NCI-H2107 (cell line): Measurements from ENCODE around the gene L3MBTL1.
"Not testable (repeated sequence)": the region's sequence is repeated elsewhere in the genome, so short reads cannot be mapped to it uniquely, and the experiment has no call there.

Experiments used
- DNase-seq: peaks from one replicate; lab custom pipeline; 2025; lab: John Stamatoyannopoulos, UW

L3MBTL1 gene

DNA sequence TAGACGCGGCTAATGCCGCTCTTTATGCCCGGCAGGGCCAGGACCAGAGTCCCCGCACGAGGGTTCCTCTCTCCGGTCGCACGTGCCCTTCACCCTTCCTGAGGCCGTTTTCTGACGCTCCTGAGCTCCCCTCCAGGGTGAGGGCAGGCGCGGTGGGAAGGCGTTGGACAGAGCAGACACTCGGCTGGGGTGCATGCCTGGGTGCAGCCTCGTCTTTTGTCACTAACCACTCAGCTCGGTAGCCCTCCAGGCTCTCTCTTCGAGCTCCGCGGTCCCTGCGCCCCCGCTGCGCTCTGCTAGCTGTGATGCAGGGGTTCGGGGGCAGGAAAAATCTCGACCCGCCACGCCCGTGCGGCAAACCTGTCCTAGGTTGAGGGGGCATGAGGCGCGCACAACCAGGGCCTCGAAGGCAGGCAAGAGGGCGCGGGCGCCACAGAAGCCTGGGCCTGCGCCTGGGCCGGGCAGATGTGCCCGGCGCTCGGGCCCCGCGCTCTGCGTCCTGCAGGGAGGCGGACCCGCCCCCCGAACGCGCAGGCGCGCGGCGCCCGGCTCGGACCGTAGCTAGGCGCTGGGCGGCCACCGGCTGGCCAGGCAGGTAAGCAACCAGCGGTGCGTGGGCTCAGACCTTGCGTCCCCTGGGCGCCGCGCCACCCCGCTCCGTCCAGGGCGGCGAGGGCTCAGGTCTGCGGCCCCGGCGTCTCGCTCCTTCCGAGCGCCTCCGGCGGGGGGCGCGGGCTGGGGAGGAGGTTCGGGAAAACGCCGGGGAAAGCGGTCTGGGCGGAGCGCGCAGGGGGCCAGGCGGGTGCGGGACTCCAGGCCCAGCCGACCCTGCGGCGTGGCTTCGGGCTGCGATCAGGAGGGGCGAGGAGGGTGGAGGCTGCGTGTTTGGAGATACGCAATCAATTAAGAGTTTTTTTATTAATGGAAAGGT, at the start of gene L3MBTL1:
Gene L3MBTL1, plus strand, starts transcription at position 548 of the 931 bp plus-strand sequence. CDS start 5,807 bp downstream, outside the sequence.
- no peak for DNase-seq

DNA sequence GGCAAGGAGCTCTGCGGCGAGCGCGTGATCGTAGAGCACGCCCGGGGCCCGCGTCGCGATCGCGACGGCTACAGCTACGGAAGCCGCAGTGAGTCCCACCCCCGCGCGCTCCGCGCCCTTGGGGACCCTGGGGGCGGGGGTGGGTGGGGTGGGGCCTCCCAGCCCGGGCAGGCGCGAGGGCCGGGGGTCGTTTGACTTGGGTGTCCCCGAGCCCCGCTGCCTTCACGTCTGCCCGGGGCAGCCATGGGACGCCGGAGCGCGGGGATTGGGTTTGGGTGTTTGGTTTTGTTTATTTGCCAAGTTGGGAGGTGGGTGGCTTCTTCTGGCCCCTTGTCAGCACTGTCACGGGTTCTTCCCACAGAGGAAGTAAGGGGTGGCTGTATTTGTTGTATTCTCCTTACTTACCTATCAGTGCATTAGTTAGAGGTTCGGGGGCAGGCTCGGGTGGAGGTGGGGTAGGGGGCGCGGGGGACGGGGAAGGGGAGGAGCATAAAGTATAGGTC, 49.0 kb upstream of the L3MBTL1 start:
- DNase-seq: no peak

DNA sequence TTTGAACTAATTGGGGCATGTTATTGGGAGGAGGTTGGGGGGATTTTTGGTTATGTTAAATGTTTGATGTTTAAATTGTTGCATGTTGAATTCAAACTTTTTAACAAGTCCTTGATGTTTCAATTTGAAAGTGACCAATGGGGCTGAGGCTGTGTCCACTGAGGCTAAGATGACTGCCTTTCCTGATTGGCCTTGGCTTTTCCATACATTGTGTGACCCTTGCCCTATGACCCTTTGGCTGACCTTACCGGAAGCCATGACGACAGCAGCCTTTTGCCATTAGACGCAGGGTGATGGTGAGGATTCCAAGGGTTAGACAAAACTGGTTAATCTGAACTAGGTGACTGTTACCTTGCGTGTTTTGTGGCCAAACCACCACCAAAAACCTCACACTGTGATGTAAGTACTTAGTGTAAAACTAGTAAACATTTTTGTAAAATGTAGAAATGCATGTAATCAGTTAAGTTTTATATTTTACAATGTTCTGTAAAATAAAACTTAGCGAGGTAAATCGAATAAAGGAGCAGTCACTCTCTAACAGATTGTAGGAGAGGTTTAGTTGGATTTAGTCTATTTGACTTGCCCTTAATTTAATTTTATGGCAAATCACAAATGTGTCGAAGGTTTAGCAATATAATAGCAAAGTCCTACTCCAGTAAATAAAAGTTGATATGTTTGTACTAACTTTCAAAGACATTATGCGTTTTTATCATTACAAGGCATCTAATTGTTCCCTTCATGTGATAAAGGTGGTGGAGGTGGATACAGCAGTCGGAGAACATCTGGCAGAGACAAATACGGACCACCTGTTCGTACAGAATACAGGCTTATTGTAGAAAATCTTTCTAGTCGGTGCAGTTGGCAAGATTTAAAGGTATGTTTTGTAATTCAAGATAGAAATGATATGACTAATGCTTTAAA, 48.2 kb upstream of the L3MBTL1 start:
- no peak for DNase-seq

DNA sequence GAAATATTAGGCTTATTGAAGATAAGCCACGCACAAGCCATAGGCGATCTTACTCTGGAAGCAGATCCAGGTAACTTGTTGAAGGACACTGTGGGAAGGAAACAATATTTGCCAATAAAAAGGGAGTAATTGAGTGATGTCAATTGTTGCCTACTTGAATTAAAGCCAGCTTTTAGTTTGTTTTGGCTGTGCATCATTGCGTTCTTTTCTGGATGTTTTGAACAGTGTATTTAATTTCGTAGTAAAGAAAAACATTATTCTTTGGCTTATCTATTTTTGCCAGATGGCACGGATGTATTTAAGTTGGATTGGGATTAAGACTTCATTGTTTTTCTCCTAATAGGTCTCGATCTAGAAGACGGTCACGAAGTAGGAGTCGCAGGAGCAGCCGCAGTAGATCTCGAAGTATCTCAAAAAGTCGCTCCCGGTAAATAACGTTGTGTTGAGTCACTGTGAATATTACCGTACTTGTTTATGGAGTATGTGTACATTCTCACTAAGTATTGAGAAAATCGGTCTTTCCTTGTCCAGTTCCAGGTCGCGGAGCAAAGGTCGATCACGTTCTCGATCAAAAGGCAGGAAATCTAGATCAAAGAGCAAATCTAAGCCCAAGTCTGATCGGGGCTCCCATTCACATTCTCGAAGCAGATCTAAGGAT, 47.2 kb upstream of the L3MBTL1 start:
- DNase-seq: no peak

DNA sequence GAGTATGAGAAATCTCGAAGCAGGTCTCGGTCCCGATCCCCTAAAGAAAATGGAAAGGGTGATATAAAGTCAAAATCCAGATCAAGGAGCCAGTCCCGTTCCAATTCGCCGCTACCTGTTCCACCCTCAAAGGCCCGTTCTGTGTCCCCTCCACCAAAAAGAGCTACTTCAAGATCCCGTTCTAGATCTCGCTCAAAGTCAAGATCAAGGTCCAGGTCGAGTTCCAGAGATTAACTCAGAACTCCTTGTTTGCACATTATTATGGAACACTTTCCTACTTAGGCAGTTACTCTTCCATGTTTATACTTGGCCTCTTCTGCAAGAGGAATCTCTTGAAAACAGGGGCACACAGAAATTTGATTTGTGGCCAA, 46.7 kb upstream of the L3MBTL1 start:
- DNase-seq: no peak

DNA sequence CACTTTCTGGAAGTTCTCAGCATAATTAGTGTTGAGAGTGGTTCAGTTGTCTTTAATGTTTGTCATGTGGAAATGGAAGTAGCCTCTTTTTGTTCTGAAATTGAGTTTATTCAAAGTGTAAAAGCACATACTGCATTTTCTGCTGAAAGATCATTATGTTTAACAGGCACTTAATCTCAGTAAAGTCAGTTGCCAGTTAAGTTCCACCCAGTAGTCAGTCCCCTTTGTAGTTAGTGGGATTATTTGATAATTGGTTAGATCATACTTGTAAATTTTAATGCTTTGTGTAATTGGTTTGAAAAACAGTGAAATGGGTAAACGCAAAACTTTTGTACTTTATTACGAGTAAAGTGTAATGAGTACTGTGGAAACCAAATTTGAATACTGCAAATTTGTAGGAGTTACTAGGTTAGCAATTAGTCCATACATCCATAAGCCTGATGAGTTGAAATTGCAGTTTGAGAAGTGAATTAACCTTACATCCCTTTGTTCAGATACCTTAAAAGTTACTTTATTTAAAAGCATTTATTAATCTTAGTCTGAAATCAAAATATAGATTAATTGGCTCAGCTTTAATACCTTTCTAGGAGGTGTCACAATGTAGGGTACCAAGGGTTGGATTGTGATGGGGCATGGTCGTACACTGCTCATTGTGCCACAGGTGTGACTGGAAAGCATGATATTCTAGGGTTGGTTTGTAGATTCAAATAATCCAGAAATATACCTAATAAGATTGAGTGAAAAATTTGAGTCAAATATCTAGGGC, 45.4 kb upstream of the L3MBTL1 start:
- DNase-seq: no peak

DNA sequence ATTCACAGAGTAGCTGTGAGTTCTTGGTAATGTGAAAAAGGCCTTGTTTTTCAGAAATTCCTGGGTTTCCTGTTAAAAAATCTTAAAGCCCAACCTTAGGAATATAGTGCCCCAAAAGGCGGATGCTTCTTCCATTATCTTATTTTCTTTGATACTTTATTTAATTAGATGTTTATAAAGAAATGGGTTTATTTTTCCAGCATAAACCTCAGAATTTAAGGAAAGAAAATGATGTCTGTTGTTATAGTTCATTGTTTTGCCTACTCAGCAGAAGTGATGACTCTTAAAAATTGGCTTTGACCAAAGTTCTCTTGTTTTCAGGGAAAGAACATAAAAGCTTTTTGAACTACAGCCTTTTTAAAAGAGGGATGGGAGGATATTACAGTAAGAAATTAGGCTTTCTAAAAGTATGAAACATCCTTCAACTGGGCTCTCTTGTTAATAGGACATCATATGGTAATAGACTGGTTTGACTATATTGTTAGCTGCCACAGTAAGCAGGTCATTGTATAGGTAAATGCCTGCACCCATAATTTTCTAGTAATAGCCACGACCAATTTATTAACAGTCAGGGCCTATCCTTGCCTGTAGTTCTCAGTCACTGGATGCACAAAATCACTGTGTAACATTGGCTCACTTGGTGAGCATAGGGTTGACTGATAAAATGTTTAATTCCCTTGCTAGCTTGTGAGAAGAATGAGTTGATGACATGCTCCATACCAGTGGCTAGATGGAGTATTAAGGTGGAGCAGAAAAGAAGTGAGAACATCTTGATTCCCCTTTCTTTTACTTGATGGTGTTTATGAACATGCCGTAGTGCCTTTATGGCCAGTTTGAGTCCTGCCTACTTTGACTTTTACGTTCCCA, 44.6 kb upstream of the L3MBTL1 start:
- no peak for DNase-seq

DNA sequence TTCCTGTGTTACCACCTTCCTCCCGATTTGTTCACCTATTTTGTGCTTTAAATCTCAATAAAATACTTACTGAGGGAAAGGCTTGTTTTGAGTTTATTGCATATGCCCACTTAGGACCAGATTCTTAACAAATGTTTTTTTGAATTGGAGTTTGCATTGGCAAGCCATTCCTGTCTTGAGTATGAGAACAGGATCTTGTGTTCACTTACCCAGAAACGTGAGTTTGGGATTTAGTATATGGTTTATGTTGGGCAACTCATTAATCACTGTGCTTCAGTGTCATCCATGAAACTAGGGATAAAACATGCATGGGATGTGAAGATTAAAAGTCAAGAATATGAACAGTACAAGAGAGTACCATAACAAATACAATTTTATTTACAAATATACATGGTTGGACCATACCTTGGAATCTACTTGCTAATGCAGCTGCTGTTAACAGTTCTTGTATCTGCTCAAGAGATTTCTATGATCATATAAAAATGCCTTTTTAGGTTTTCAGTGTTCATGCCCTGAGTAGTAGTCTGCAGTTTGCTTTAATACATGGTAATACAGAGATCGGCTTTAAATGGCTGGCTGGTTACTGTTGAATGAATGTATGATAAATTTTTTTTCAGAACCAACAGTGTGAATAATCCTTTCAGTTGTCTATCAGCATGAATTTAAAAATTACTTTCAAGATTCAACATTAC, 43.8 kb upstream of the L3MBTL1 start:
- DNase-seq: no peak

DNA sequence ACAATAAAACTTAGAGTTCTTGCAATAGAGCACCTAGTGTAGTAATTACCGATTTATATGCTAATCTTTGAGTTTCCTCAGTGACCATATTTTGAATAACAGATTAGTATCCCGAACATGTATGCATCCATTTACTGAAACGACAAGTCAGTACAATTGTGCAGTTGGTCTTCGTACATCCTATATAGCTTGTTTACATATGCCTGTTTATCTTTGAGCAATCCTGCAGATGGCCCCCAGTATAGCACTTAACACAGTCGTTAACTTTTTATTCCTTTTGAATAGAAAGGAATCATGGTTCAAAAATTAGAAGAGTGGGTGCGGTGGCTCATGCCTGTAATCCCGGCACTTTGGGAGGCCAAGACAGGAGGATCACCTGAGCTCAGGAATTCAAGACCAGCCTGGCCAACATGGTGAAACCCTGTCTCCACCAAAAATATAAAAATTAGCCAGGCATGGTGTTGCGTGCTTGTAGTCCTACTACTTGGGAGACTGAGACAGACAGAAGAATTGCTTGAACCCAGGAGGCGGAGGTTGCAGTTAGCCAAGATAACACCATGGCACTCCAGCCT, 43.2 kb upstream of the L3MBTL1 start:
- no peak for DNase-seq

DNA sequence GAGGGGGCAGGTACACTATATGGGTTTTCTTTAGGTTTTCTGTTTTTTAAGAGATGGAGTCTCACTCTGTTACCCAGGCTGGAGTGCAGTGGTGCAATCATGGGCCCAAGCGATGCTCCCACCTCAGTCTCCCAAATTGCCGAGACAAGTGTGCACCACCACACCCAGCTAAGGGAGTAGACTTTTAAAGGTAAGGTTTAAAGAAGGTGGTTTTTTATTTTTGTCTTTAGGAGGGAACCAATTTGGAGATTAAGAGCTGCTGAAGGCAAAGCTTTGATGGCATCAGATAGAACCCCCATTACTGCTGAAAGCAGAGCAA, 41.9 kb upstream of the L3MBTL1 start:
- no peak for DNase-seq

DNA sequence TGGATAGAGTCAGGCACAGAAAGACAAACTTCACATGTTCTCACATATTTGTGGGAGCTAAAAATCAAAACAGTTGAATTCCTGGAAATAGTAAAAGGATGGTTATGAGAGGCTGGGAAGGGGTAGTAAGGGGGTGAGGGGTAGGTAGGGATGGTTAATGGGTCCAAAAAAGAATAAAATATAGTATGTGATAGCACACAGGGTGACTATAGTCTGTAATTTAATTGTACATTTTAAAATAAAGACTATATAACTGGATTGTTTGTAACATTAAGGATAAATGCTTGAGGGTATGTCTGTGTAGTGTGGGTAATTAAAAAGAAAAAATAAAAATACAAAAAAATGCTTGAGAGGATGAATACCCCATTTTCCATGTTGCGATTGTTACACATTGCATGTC, 39.9 kb upstream of the L3MBTL1 start:
- DNase-seq: no peak

DNA sequence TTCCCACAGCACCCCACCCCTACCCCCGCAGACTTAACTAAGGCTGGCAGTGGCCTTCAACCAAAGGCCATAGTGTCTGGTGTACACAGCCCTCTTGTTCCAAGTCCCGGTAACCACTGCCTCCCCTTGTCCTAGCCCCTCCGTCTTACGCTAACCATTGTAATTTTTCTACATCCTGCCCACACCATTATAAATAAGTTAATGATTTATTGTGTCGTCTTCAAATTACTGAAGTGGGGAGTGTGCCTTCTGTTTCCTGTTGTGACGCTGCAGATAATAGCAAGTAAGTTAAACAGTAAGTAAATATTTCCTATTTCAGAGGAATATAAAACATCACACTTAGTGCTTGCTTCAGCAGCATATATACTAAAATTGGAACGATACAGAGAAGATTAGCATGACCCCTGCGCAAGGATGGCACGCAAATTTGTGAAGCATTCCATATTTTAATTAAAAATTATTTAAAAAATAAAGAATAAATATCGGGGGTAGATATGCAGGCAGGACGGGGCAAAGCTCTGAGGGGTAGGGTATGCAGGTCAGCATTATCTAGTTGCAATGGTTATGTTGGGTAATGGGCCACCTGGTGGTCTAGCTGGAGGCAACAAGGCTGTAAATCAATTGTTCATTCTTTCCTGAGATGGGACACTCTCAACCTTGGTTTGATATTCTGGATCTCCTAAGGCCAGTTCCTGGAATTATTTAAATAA, 34.7 kb upstream of the L3MBTL1 start:
- DNase-seq: no peak

DNA sequence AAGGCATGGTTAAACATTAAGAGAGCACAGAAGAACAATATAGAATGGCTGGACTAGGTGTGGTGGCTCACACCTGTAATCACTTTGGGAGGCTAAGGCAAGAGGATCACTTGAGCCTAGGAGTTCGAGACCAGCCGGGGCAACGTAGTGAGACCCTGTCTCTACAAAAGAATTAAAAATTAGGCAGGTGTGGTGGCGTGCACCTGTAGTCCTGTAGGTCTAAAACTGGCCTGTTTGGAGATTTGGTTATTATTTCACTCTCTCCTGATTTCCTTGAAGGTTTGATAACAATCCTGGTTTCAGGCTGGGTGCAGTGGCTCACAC, 34.2 kb upstream of the L3MBTL1 start:
- no peak for DNase-seq

DNA sequence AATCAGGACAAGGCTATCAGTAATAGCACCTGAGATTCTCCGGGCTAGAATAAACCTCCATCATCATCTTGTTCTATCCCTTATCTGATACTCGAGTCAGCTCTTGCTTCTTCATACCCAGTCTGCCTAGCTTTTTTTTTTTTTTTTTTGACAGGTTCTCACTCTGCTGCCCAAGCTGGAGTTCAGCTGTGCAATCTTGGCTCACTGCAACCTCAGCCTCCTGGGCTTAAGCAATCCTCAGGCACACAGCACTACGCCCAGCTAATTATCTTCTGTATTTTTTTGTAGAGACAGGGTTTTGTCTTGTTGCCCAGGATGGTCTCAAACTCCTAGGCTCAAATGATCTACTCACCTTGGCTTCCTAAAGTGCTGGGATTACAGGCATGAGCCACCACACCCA, 30.3 kb upstream of the L3MBTL1 start:
- no peak for DNase-seq

DNA sequence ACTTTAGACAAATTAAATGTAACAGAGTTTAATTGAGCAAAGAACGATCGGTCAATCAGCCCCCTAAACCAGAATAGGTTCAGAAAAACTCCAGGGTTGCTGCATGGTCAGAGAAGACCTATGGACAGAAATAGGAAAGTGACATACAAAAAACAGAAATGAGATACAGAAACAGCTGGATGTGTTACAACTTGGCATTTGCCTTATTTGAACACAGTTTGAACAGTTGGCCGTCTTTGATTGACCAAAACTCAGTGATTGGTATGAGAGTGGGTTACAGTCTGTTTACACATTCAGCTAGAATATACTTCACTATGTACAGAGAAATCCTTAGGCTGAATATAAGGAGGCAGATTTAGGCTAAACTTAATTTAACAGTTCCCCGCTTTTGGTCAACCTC, 29.9 kb upstream of the L3MBTL1 start:
- DNase-seq: no peak

DNA sequence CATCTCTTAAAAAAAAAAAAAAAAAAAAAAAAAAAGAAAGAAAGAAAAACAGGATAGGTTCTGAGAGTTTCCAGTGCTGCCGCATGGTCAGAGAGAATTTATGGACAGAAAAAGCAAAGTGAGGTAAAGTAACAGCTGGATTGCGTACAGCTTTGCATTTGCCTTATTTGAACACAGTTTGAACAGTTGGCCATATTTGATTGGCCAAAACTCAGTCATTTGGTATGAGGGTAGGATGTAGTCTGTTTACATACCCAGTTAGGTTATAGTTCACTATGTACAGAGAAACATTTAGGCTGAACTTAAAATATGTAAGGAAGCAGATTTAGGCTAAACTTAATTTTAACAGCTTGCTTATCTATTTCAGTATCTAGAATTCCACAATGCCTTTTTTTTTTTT, 17.5 kb upstream of the L3MBTL1 start:
- no peak for DNase-seq

DNA sequence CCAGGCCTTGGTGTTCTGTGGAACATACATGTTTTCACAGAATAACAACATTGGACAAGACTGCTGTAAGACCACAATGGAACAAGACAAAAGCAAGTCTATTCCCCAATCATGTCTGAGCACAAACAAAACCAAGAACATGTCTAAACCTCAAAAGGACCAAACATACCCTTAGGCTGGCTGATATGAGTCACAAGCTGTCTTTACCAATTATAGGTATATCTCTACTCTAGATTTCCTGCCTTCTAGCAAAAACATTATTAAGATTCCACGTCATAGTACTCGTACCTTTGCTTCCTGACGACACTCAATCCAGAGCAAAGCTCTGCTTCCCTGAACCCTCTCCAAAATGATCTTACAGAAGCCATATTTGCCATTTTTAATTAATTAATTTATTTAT, 15.4 kb upstream of the L3MBTL1 start:
- no peak for DNase-seq

DNA sequence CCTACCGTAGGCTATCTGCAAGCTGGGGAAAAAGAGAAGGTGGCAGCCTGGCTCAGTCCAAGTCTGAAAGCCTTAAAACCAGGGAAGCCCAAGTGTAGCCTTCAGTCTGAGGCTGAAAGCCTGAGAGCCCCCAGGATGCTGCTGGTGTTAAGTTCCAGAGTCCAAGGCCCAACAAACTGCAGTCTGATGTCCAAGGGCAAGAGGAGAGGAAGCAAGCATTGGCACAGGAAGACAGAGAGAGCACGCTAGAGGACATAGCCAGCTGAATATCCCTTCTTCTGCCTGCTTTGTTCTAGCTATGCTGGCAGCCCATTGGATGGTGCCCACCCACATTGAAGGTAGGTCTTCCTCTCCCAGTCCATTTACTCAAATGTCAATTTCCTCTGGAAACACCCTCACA, 12.1 kb upstream of the L3MBTL1 start:
- no peak for DNase-seq

DNA sequence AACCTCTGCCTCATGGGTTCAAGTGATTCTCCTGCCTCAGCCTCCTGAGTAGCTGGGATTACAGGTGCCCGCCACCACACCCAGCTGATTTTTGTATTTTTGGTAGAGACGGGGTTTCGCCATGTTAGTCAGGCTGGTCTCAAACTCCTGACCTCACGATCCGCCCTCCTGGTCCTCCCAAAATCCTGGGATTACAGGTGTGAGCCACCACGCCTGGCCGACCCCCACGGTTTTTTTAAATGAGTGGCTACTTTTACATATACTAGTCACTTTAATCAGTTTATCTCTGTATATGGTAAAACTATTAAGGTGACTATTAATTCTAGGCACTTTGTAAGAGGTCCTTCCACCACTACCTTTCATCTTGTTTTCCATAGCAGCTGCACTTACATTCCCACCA, 5.5 kb upstream of the L3MBTL1 start:
- not testable (repeated sequence) for DNase-seq
